CD8-positive, alpha-beta memory T cell (primary cell): ENCODE results near the gene ST6GALNAC3. TPM values are rescaled to one million over a fixed set of nuclear protein-coding genes. Genes with fewer than 3 reads are reported as not detected.

ENCODE experiments used
- CTCF ChIA-PET: fragments of 350-600 bp; sonication (Branson Sonifier 250); formaldehyde crosslinking; loops from one replicate; lab custom pipeline; 2021; ENCODE audit warnings: antibody characterized with exemption; lab: Charles Lee
- POLR2A ChIA-PET: fragments of 350-600 bp; sonication (Branson Sonifier 250); formaldehyde crosslinking; loops from one replicate; lab custom pipeline; 2021; ENCODE audit warnings: antibody characterized with exemption; lab: Charles Lee
- DNase-seq, 5 donors: peaks; one replicate each; pipeline versions ENCODE4 v3.0.0 to v3.0.0-alpha.2; 2020 to 2022; ENCODE audit warnings: mixed read lengths in 1 of 5
- H3K27ac ChIP-seq: one replicate; pipeline ENCODE4 v1.7.0; 2013; ENCODE audit warnings: low read depth, mild to moderate bottlenecking, low read length, moderate library complexity
- H3K27me3 ChIP-seq: 2 replicates; pipeline ENCODE4 v1.7.0; 2013; ENCODE audit warnings: low read length, mild to moderate bottlenecking; ENCODE audit not compliant: insufficient read depth, poor library complexity, severe bottlenecking
- H3K36me3 ChIP-seq: 2 replicates; pipeline ENCODE4 v1.7.0; 2013; ENCODE audit warnings: mild to moderate bottlenecking, low read length, moderate library complexity; ENCODE audit not compliant: insufficient read depth
- H3K4me1 ChIP-seq: 2 replicates; pipeline ENCODE4 v1.7.0; 2013; ENCODE audit warnings: mild to moderate bottlenecking, low read length, moderate library complexity; ENCODE audit not compliant: insufficient read depth
- H3K4me3 ChIP-seq: 2 replicates; pipeline ENCODE4 v1.7.0; 2013; ENCODE audit warnings: mild to moderate bottlenecking, low read length
- H3K9me3 ChIP-seq: 2 replicates; pipeline ENCODE4 v1.7.0; 2013; ENCODE audit warnings: mild to moderate bottlenecking, low read length
- H3K27ac Mint-ChIP-seq, 8 donors: one replicate each; pipeline ENCODE4 v1.8.0; 2020 to 2021; ENCODE audit warnings: mixed read lengths in 8 of 8, mild to moderate bottlenecking in 6 of 8, inconsistent platforms in 3 of 8, moderate library complexity in 3 of 8
- H3K27me3 Mint-ChIP-seq, 2 donors: one replicate each; pipeline ENCODE4 v1.8.0; 2020 to 2021; ENCODE audit warnings: mixed read lengths in 2 of 2, mild to moderate bottlenecking in 1 of 2, moderate library complexity in 1 of 2
- H3K36me3 Mint-ChIP-seq, 3 donors: one replicate each; pipeline ENCODE4 v1.8.0; 2020 to 2021; ENCODE audit warnings: mixed read lengths in 3 of 3, inconsistent platforms in 1 of 3, mild to moderate bottlenecking in 1 of 3
- H3K4me1 Mint-ChIP-seq, 3 donors: one replicate each; pipeline ENCODE4 v1.8.0; 2020 to 2021; ENCODE audit warnings: mixed read lengths in 3 of 3, inconsistent platforms in 1 of 3, mild to moderate bottlenecking in 1 of 3
- H3K4me3 Mint-ChIP-seq, 7 donors: one replicate each; pipeline ENCODE4 v1.8.0; 2020 to 2021; ENCODE audit warnings: mixed read lengths in 7 of 7, mild to moderate bottlenecking in 6 of 7, moderate library complexity in 4 of 7, inconsistent platforms in 2 of 7
- H3K9me3 Mint-ChIP-seq, 5 donors: one replicate each; pipeline ENCODE4 v1.8.0; 2020 to 2022; ENCODE audit warnings: mixed read lengths in 5 of 5, mild to moderate bottlenecking in 3 of 5, moderate library complexity in 2 of 5, inconsistent platforms in 1 of 5
- polyA plus RNA-seq: library from polyadenylated mRNA; unstranded; fragments of 300-500 nt; fragmentation: Illumina TruSeq; gene quantifications from one replicate; pipeline ENCODE4 v1.2.3, GENCODE V29; 2021
- total RNA-seq, 2 experiments: library from RNA; stranded (reverse); gene quantifications; one replicate each; pipeline ENCODE4 v1.2.3, GENCODE V29; 2021

ST6GALNAC3 gene
- total and polyA plus RNA-seq, 3 experiments from 2014 or later, result 0.33 to 1.8 TPM; not detected in 1

GRCh38 chr1:76209648-76210047 lies 135.1 kb downstream of the ST6GALNAC3 start:
- Histone ChIP-seq H3K9me3 (no peaks in the 10 kb centered on the region), H3K27me3 (no peaks in the 10 kb centered on the region), H3K27ac (no peak overlapping the region), H3K36me3 (no peaks in the 10 kb centered on the region), H3K4me1 (no peaks in the 10 kb centered on the region), H3K4me3 (no peak overlapping the region)
- Mint-ChIP-seq H3K27me3 (peaks cover 0 to 5% of the 10 kb centered on the region in 2 donors), H3K27ac (no peak overlapping the region), H3K9me3 (peaks cover 0 to 3% (median 0%) of the 10 kb centered on the region in 5 donors), H3K36me3 (no peaks in the 10 kb centered on the region), H3K4me1 (no peaks in the 10 kb centered on the region), H3K4me3 (no peak overlapping the region)
- ChIA-PET POLR2A (no interaction called here), CTCF (no interaction called here)
- DNase-seq, result no peak

- Histone ChIP-seq H3K27me3 (no peaks in the 10 kb centered on the region), H3K36me3 (no peaks in the 10 kb centered on the region), H3K27ac (no peak overlapping the region), H3K4me1 (no peaks in the 10 kb centered on the region), H3K9me3 (no peaks in the 10 kb centered on the region), H3K4me3 (no peak overlapping the region)
- Mint-ChIP-seq H3K36me3 (no peaks in the 10 kb centered on the region), H3K27ac (no peak overlapping the region), H3K9me3 (peaks cover 0 to 3% (median 0%) of the 10 kb centered on the region in 5 donors), H3K4me1 (no peaks in the 10 kb centered on the region), H3K4me3 (no peak overlapping the region), H3K27me3 (peaks cover 0 to 5% of the 10 kb centered on the region in 2 donors)
- ChIA-PET CTCF (no interaction called here), POLR2A (no interaction called here)
- no peak for DNase-seq
Observed at GRCh38 chr1:76210160-76210559, 135.6 kb downstream of the ST6GALNAC3 start.

- no peaks in the 10 kb centered on the region for H3K4me1 ChIP-seq
- H3K27me3 Mint-ChIP-seq, result peaks cover 0 to 1% of the 10 kb centered on the region in 2 donors
- no peaks in the 10 kb centered on the region for H3K36me3 ChIP-seq
- no peak overlapping the region for H3K27ac Mint-ChIP-seq
- no peaks in the 10 kb centered on the region for H3K9me3 ChIP-seq
- CTCF ChIA-PET, result interaction anchor here (1.4 kb wide), 1 partner anchor 13 kb away, joined by 3 read pairs; no protein-coding TSS in a partner anchor
- H3K27ac ChIP-seq, result no peak overlapping the region
- no peaks in the 10 kb centered on the region for H3K36me3 Mint-ChIP-seq
- POLR2A ChIA-PET, result no interaction called here
- no peak overlapping the region for H3K4me3 Mint-ChIP-seq
- H3K4me3 ChIP-seq, result no peak overlapping the region
- no peaks in the 10 kb centered on the region for H3K27me3 ChIP-seq
- peaks cover 0 to 5% (median 0%) of the 10 kb centered on the region in 5 donors for H3K9me3 Mint-ChIP-seq
- DNase-seq, result no peak
- no peaks in the 10 kb centered on the region for H3K4me1 Mint-ChIP-seq
Observed at GRCh38 chr1:76218888-76219287, 144.3 kb downstream of the ST6GALNAC3 start.

GRCh38 chr1:76219366-76219818 lies 144.8 kb downstream of the ST6GALNAC3 start:
- H3K27ac ChIP-seq, result no peak overlapping the region
- Mint-ChIP-seq H3K4me1 (no peaks in the 10 kb centered on the region), H3K9me3 (peaks cover 0 to 5% (median 0%) of the 10 kb centered on the region in 5 donors), H3K36me3 (no peaks in the 10 kb centered on the region), H3K4me3 (no peak overlapping the region), H3K27me3 (peaks cover 0 to 1% of the 10 kb centered on the region in 2 donors), H3K27ac (no peak overlapping the region)
- no peaks in the 10 kb centered on the region for H3K27me3 ChIP-seq
- H3K4me3 ChIP-seq, result no peak overlapping the region
- no peaks in the 10 kb centered on the region for H3K4me1 ChIP-seq
- ChIA-PET CTCF (no interaction called here), POLR2A (no interaction called here)
- no peak for DNase-seq
- no peaks in the 10 kb centered on the region for H3K36me3 ChIP-seq
- no peaks in the 10 kb centered on the region for H3K9me3 ChIP-seq

GRCh38 chr1:76224752-76225151 lies 150.2 kb downstream of the ST6GALNAC3 start:
- H3K36me3 ChIP-seq, result no peaks in the 10 kb centered on the region
- Mint-ChIP-seq H3K4me1 (peaks cover 0 to 8% (median 8%) of the 10 kb centered on the region in 3 donors), H3K27ac (no peak overlapping the region), H3K27me3 (peaks cover 0 to 1% of the 10 kb centered on the region in 2 donors), H3K36me3 (no peaks in the 10 kb centered on the region), H3K9me3 (peaks cover 0 to 3% (median 0%) of the 10 kb centered on the region in 5 donors), H3K4me3 (no peak overlapping the region)
- H3K9me3 ChIP-seq, result no peaks in the 10 kb centered on the region
- no peak overlapping the region for H3K4me3 ChIP-seq
- ChIA-PET POLR2A (no interaction called here), CTCF (no interaction called here)
- no peak for DNase-seq
- H3K27ac ChIP-seq, result no peak overlapping the region
- no peaks in the 10 kb centered on the region for H3K4me1 ChIP-seq
- H3K27me3 ChIP-seq, result no peaks in the 10 kb centered on the region

- DNase-seq, result no peak
- Histone ChIP-seq H3K4me3 (no peak overlapping the region), H3K4me1 (no peaks in the 10 kb centered on the region), H3K9me3 (no peaks in the 10 kb centered on the region), H3K27me3 (no peaks in the 10 kb centered on the region), H3K36me3 (no peaks in the 10 kb centered on the region), H3K27ac (no peak overlapping the region)
- no peak overlapping the region for H3K4me3 Mint-ChIP-seq
- ChIA-PET CTCF (no interaction called here), POLR2A (no interaction called here)
- H3K4me1 Mint-ChIP-seq, result peaks cover 0 to 8% (median 8%) of the 10 kb centered on the region in 3 donors
- no peak overlapping the region for H3K27ac Mint-ChIP-seq
- H3K9me3 Mint-ChIP-seq, result peaks cover 0 to 2% (median 0%) of the 10 kb centered on the region in 5 donors
- peaks cover 0 to 1% of the 10 kb centered on the region in 2 donors for H3K27me3 Mint-ChIP-seq
- H3K36me3 Mint-ChIP-seq, result no peaks in the 10 kb centered on the region
Observed at GRCh38 chr1:76225526-76225925, 151.0 kb downstream of the ST6GALNAC3 start.

GRCh38 chr1:76227621-76228020 lies 153.1 kb downstream of the ST6GALNAC3 start:
- CTCF ChIA-PET, result no interaction called here
- H3K4me3 Mint-ChIP-seq, result no peak overlapping the region
- H3K9me3 ChIP-seq, result no peaks in the 10 kb centered on the region
- H3K27me3 ChIP-seq, result no peaks in the 10 kb centered on the region
- POLR2A ChIA-PET, result no interaction called here
- no peaks in the 10 kb centered on the region for H3K27me3 Mint-ChIP-seq
- no peak overlapping the region for H3K4me3 ChIP-seq
- no peaks in the 10 kb centered on the region for H3K36me3 ChIP-seq
- no peaks in the 10 kb centered on the region for H3K4me1 ChIP-seq
- no peak for DNase-seq
- H3K27ac Mint-ChIP-seq, result no peak overlapping the region
- H3K9me3 Mint-ChIP-seq, result peaks cover 0 to 2% (median 0%) of the 10 kb centered on the region in 5 donors
- no peaks in the 10 kb centered on the region for H3K36me3 Mint-ChIP-seq
- no peak overlapping the region for H3K27ac ChIP-seq
- peaks cover 0 to 8% (median 8%) of the 10 kb centered on the region in 3 donors for H3K4me1 Mint-ChIP-seq

- H3K9me3 Mint-ChIP-seq, result peaks cover 0 to 2% (median 0%) of the 10 kb centered on the region in 5 donors
- peaks cover 0 to 8% (median 8%) of the 10 kb centered on the region in 3 donors for H3K4me1 Mint-ChIP-seq
- Histone ChIP-seq H3K36me3 (no peaks in the 10 kb centered on the region), H3K27me3 (no peaks in the 10 kb centered on the region), H3K4me1 (no peaks in the 10 kb centered on the region), H3K9me3 (no peaks in the 10 kb centered on the region), H3K4me3 (no peak overlapping the region), H3K27ac (no peak overlapping the region)
- no peaks in the 10 kb centered on the region for H3K27me3 Mint-ChIP-seq
- no peak overlapping the region for H3K4me3 Mint-ChIP-seq
- ChIA-PET POLR2A (no interaction called here), CTCF (no interaction called here)
- peaks cover 0 to 4% (median 0%) of the 10 kb centered on the region in 3 donors for H3K36me3 Mint-ChIP-seq
- no peak overlapping the region for H3K27ac Mint-ChIP-seq
- no peak for DNase-seq
Observed at GRCh38 chr1:76229279-76230005, 154.9 kb downstream of the ST6GALNAC3 start.
